Measurements from ENCODE around the gene URAD. TPM values are rescaled to one million over a fixed set of nuclear protein-coding genes. Genes with fewer than 3 reads are reported as not detected.

URAD gene
- total RNA-seq, 4 donors from 2014 or later = 124 to 265 (median 168) TPM

GRCh38 chr13:27991881-27992280 is 3.4 kb upstream of the URAD start:
- no peak for DNase-seq
- TF ChIP-seq EP300 (IDR thresholded peaks at IDR 0.05; ENCODE audit: low read depth) (no peak), CTCF (IDR thresholded peaks at IDR 0.05) (no peak), POLR2A (IDR thresholded peaks at IDR 0.05) (no peak), POLR2AphosphoS5 (IDR thresholded peaks at IDR 0.05) (no peak)
- no peaks in the 10 kb centered on the region for H3K36me3 ChIP-seq
- no peaks in the 10 kb centered on the region for H3K9me3 ChIP-seq
- no peak overlapping the region for H3K27ac ChIP-seq
- no peaks in the 10 kb centered on the region for H3K4me1 ChIP-seq
- WGBS, 2 donors (ENCODE audit: low coverage in 1 of 2) = 73 to 90% methylated on average over 6 of the region's 6 CpGs
- no peaks in the 10 kb centered on the region for H3K27me3 ChIP-seq
- no peak overlapping the region for H3K4me3 ChIP-seq
- intact Hi-C loops (cut with DNase I; ENCODE audit: low total_unique reads) (no loop called here), in situ Hi-C loops (cut with MboI; ENCODE audit: low pct_ligation_motif_present in 1 of 4, low pct_unique_long_range_greater_than_20kb in 1 of 4, low sequenced_read_pairs in 3 of 4) (loop anchor here in 3 of 4 donors (25.0 kb wide), 2 partner anchors 455 to 1005 kb away; no protein-coding TSS in a partner anchor)

GRCh38 chr13:27985600-27985999 is 2.9 kb downstream of the URAD start:
- Histone ChIP-seq H3K27ac (no peak overlapping the region), H3K4me3 (no peak overlapping the region), H3K4me1 (peaks cover 0 to 16% (median 2%) of the 10 kb centered on the region in 4 donors), H3K9me3 (no peaks in the 10 kb centered on the region), H3K27me3 (peaks cover 39% of the 10 kb centered on the region), H3K36me3 (no peaks in the 10 kb centered on the region)
- no peak for TF ChIP-seq POLR2AphosphoS5 (IDR thresholded peaks at IDR 0.05)
- TF ChIP-seq EP300 (IDR thresholded peaks at IDR 0.05; ENCODE audit: low read depth) = no peak
- no peak for TF ChIP-seq CTCF (IDR thresholded peaks at IDR 0.05)
- no peak for TF ChIP-seq POLR2A (IDR thresholded peaks at IDR 0.05)
- in situ Hi-C loops (cut with MboI; ENCODE audit: low pct_ligation_motif_present in 1 of 4, low pct_unique_long_range_greater_than_20kb in 1 of 4, low sequenced_read_pairs in 3 of 4) = loop anchor here (10.0 to 25.0 kb wide), 6 partner anchors 151 to 1041 kb away; no protein-coding TSS in a partner anchor
- DNase-seq = no peak
- WGBS, 2 donors (ENCODE audit: low coverage in 1 of 2) = 97 to 100% methylated on average over 1 of the region's 1 CpG
- intact Hi-C loops (cut with DNase I; ENCODE audit: low total_unique reads) = loop anchor here (10.0 kb wide), 1 partner anchor 1041 kb away; no protein-coding TSS in a partner anchor

- in situ Hi-C loops (cut with MboI; ENCODE audit: low pct_ligation_motif_present in 1 of 4, low pct_unique_long_range_greater_than_20kb in 1 of 4, low sequenced_read_pairs in 3 of 4) = loop anchor here (5.0 to 25.0 kb wide), 7 partner anchors 148 to 1038 kb away; no protein-coding TSS in a partner anchor
- WGBS, 2 donors (ENCODE audit: low coverage in 1 of 2) = 69% methylated on average over 2 of the region's 2 CpGs; no CpG with 5 or more reads in 1 of the 2 donors
- Histone ChIP-seq H3K27ac (no peak overlapping the region), H3K36me3 (no peaks in the 10 kb centered on the region), H3K4me3 (no peak overlapping the region), H3K9me3 (no peaks in the 10 kb centered on the region), H3K27me3 (peaks cover 71% of the 10 kb centered on the region), H3K4me1 (peaks cover 0 to 43% (median 17%) of the 10 kb centered on the region in 4 donors)
- no peak for DNase-seq
- intact Hi-C loops (cut with DNase I; ENCODE audit: low total_unique reads) = loop anchor here (5.0 to 10.0 kb wide), 3 partner anchors 150 to 1038 kb away; no protein-coding TSS in a partner anchor
- TF ChIP-seq POLR2A (IDR thresholded peaks at IDR 0.05) (no peak), POLR2AphosphoS5 (IDR thresholded peaks at IDR 0.05) (no peak), EP300 (IDR thresholded peaks at IDR 0.05; ENCODE audit: low read depth) (no peak), CTCF (IDR thresholded peaks at IDR 0.05) (no peak)
Measured at GRCh38 chr13:27982361-27982760, 6.1 kb downstream of the URAD start.

GRCh38 chr13:27981006-27981708 is 7.3 kb downstream of the URAD start:
- 23 to 25% methylated on average over 4 to 11 of the region's 11 CpGs for WGBS, 2 donors (ENCODE audit: low coverage in 1 of 2)
- Histone ChIP-seq H3K27ac (peak overlapping the region; percentile 84 to 97 (median 92)), H3K9me3 (no peaks in the 10 kb centered on the region), H3K4me3 (peak overlapping the region in 2 of 4 donors; percentile 60 to 61), H3K36me3 (no peaks in the 10 kb centered on the region), H3K4me1 (peaks cover 0 to 43% (median 17%) of the 10 kb centered on the region in 4 donors), H3K27me3 (peaks cover 83% of the 10 kb centered on the region)
- in situ Hi-C loops (cut with MboI; ENCODE audit: low pct_ligation_motif_present in 1 of 4, low pct_unique_long_range_greater_than_20kb in 1 of 4, low sequenced_read_pairs in 3 of 4) (loop anchor here (5.0 to 25.0 kb wide), 7 partner anchors 146 to 1036 kb away; no protein-coding TSS in a partner anchor), intact Hi-C loops (cut with DNase I; ENCODE audit: low total_unique reads) (loop anchor here (5.0 to 10.0 kb wide), 3 partner anchors 149 to 1036 kb away; no protein-coding TSS in a partner anchor)
- TF ChIP-seq EP300 (IDR thresholded peaks at IDR 0.05; ENCODE audit: low read depth) (no peak), CTCF (IDR thresholded peaks at IDR 0.05) (no peak), POLR2A (IDR thresholded peaks at IDR 0.05) (no peak), POLR2AphosphoS5 (IDR thresholded peaks at IDR 0.05) (no peak)
- DNase-seq = peak; percentile 29

Measured in transverse colon (tissue), 4 donors.